ENCODE results near the gene DUSP22. TPM values are rescaled to one million over a fixed set of nuclear protein-coding genes. Genes with fewer than 3 reads are reported as not detected.

Gene DUSP22
- polyA plus RNA-seq, 1 of the 3 experiments (the other 2 are of a cell fraction), result 6.8 TPM

- TF ChIP-seq TAF1 (IDR thresholded peaks at IDR 0.05; ENCODE audit: borderline replicate concordance, low read depth, low read length), result no peak
- no peak for TF ChIP-seq RCOR1 (IDR thresholded peaks at IDR 0.05; ENCODE audit: low read length)
- TF ChIP-seq CTCF (IDR thresholded peaks at IDR 0.05), result no peak
- TF ChIP-seq GATA2 (CRISPR knock-in tag; IDR thresholded peaks at IDR 0.05), result no peak
- TF ChIP-seq SIN3A (IDR thresholded peaks at IDR 0.05; ENCODE audit: borderline replicate concordance, low read depth, low read length), result no peak
- no peak for TF ChIP-seq USF1 (IDR thresholded peaks at IDR 0.05; ENCODE audit: borderline replicate concordance, low read depth)
- TF ChIP-seq IRF3 (IDR thresholded peaks at IDR 0.05; ENCODE audit: low read depth, low read length), result no peak
Observed at GRCh38 chr6:343960-344815, 51.9 kb downstream of the DUSP22 start (continued).

- H4K20me1 ChIP-seq (ENCODE audit: insufficient read depth), result no peaks in the 10 kb centered on the region
- no peak overlapping the region for H3K4me2 ChIP-seq
- no peaks in the 10 kb centered on the region for H3K9me2 ChIP-seq
- H3K27me3 ChIP-seq (ENCODE audit: insufficient read depth), result peaks cover 31% of the 10 kb centered on the region; the same call in 1 of the 2 replicates
- H3K79me2 ChIP-seq (ENCODE audit: insufficient read depth), result no peaks in the 10 kb centered on the region
- H3K4me1 ChIP-seq (ENCODE audit: control insufficient read depth in 1 of 2, insufficient read depth in 2 of 2, low read depth in 1 of 2, low read length in 1 of 2), result peaks cover 0 to 22% of the 10 kb centered on the region in 2 experiments; a peak in 1 of 4 replicates
- no peaks in the 10 kb centered on the region for H3K9me3 ChIP-seq
- H3K9ac ChIP-seq, result no peak overlapping the region
- DNase-seq, result no peak
- ChIA-PET POLR2A (no interaction called here), CTCF (interaction anchor here (1.5 kb wide), 2 partner anchors 12 to 14 kb away, joined by 4 read pairs; no protein-coding TSS in a partner anchor)
- H2AFZ ChIP-seq (ENCODE audit: low read depth), result no peak overlapping the region
- no peak overlapping the region for H3K27ac ChIP-seq (ENCODE audit: low read depth in 2 of 2, low read length in 1 of 2)
- no peaks in the 10 kb centered on the region for H3F3A ChIP-seq (replicated peaks; ENCODE audit: insufficient read depth)
- 33% methylated on average over 8 of the region's 8 CpGs for WGBS (ENCODE audit: low lambda C conversion rate)
- H3K4me3 ChIP-seq (ENCODE audit: low read depth in 2 of 2, low read length in 1 of 2), result no peak overlapping the region
- H3K36me3 ChIP-seq (replicated peaks in 1 of 2; ENCODE audit: control insufficient read depth in 1 of 2, insufficient read depth in 2 of 2, low read length in 1 of 2), result no peaks in the 10 kb centered on the region
- TF ChIP-seq ELF1 (IDR thresholded peaks at IDR 0.05), result no peak
- no peak for TF ChIP-seq MAX (IDR thresholded peaks at IDR 0.05; ENCODE audit: low read depth)
- TF ChIP-seq FOXM1 (IDR thresholded peaks at IDR 0.05; ENCODE audit: low read depth), result no peak
- no peak for TF ChIP-seq MEF2A (IDR thresholded peaks at IDR 0.05; ENCODE audit: borderline replicate concordance, low read depth)
- TF ChIP-seq ZBTB33 (IDR thresholded peaks at IDR 0.05; ENCODE audit: borderline replicate concordance, low read depth), result no peak
- TF ChIP-seq EP300 (IDR thresholded peaks at IDR 0.05; ENCODE audit: borderline replicate concordance in 1 of 2, low read depth in 1 of 2, low read length in 1 of 2), result no peak
- no peak for TF ChIP-seq REST (IDR thresholded peaks at IDR 0.05; ENCODE audit: low read depth, low read length)
- TF ChIP-seq YY1 (IDR thresholded peaks at IDR 0.05; ENCODE audit: low read depth), result no peak
- TF ChIP-seq USF2 (IDR thresholded peaks at IDR 0.05; ENCODE audit: borderline replicate concordance, low read depth, low read length), result no peak
- TF ChIP-seq GATA2 (CRISPR knock-in tag; IDR thresholded peaks at IDR 0.05), result no peak
- TF ChIP-seq SIN3A (IDR thresholded peaks at IDR 0.05; ENCODE audit: borderline replicate concordance, low read depth, low read length), result no peak
- TF ChIP-seq SMC3 (IDR thresholded peaks at IDR 0.05; ENCODE audit: low read depth, low read length), result no peak
- no peak for TF ChIP-seq NFIC (IDR thresholded peaks at IDR 0.05; ENCODE audit: borderline replicate concordance)
Observed at GRCh38 chr6:344816-345340, 52.6 kb downstream of the DUSP22 start.
